HepG2 (cell line): ENCODE data around the gene NME9. TPM values are rescaled to one million over a fixed set of nuclear protein-coding genes. Genes with fewer than 3 reads are reported as not detected.

Experiments used
- HMGXB3 ChIP-seq: sonication (generic); formaldehyde crosslinking; IDR thresholded peaks from 2 replicates; pipeline ENCODE4 v1.4.0; 2020; ENCODE audit warnings: missing genetic modification reagents, borderline replicate concordance
- SIN3A ChIP-seq: IDR thresholded peaks from 2 replicates; pipeline ENCODE4 v1.6.1; 2011; ENCODE audit warnings: low read depth, mild to moderate bottlenecking, control low read depth, low read length, borderline replicate concordance
- TRIM22 ChIP-seq: fragments of 450-650 bp; IDR thresholded peaks from 2 replicates; pipeline ENCODE4 v1.6.1; 2017
- ZNF510 ChIP-seq: sonication (generic); formaldehyde crosslinking; IDR thresholded peaks from 2 replicates; pipeline ENCODE4 v1.4.0; 2020; ENCODE audit warnings: low read depth, mild to moderate bottlenecking, missing genetic modification reagents
- ZNF687 ChIP-seq: sonication (generic); formaldehyde crosslinking; IDR thresholded peaks from 2 replicates; pipeline ENCODE4 v1.5.1; 2020; ENCODE audit warnings: mild to moderate bottlenecking, missing genetic modification reagents, moderate library complexity
- polyA plus RNA-seq, 8 experiments: library from polyadenylated mRNA; depleted of rRNA in 3 of 8; stranded (reverse) in 7 of 8; unstranded in 1 of 8; fragments of >200 nt; fragmentation: Illumina TruSeq in 4 of 8; extraction: Trizol in 4 of 8; gene quantifications; 2 replicates each; pipeline versions ENCODE4 v1.2.1 to v1.2.3, GENCODE V29; 2011 to 2016; ENCODE audit warnings: low read depth in 4 of 8, missing spikeins in 1 of 8, mixed read lengths in 1 of 8; ENCODE audit not compliant: insufficient read depth in 1 of 8
- total RNA-seq, 5 experiments: library from RNA; depleted of rRNA; stranded (reverse); fragments of >200 nt; fragmentation: Illumina TruSeq; extraction: Trizol; gene quantifications; 2 replicates each; pipeline ENCODE4 v1.2.3, GENCODE V29; 2016; ENCODE audit warnings: low read depth in 1 of 5

The NME9 gene
- total and polyA plus RNA-seq, 2 of the 13 experiments (the other 11 are each of a cell fraction or from before 2014, with no cell fraction given) = not detected

GRCh38 chr3:138289701-138290100, 40.0 kb downstream of the NME9 start (continued):
- no peak for TF ChIP-seq ZNF687 (CRISPR knock-in tag)
- no peak for TF ChIP-seq TRIM22
- TF ChIP-seq HMGXB3 = no peak
- no peak for TF ChIP-seq SIN3A
- TF ChIP-seq ZNF510 (CRISPR knock-in tag) = no peak
